ENCODE measurements around the gene SYNGR4.

Gene SYNGR4

DNA sequence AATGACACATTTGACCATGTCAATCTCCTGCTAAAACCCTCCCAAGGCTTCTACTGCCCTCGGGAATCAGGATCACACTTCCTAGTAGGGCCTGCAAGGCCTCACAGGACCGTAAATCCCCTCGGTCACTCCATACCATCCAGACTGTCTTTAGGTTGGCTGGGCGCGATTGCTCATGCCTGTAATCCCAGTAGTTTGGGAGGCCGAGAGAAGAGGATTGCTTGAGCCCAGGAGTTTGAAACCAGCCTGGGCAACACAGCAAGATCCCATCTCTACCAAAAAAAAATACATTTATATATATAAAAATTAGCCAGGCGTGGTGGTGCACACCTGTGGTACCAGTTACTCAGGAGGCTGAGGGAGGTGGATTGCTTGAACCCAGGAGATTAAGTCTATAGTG, 15.4 kb upstream of the SYNGR4 start:
- Histone ChIP-seq H3K9ac (ENCODE audit: insufficient read length) (no peak overlapping the region), H3K9me3 (ENCODE audit: low read depth, low read length) (no peaks in the 10 kb centered on the region), H3K27ac (no peak overlapping the region), H3K36me3 (ENCODE audit: insufficient read depth, low read length) (no peaks in the 10 kb centered on the region), H3K4me3 (no peak overlapping the region)
- no peak for DNase-seq (ENCODE audit: low read depth, low spot score)
- no peak for TF ChIP-seq FOXP2 (optimal IDR thresholded peaks at IDR 0.05; ENCODE audit: control extremely low read depth, extremely low read length, insufficient read depth)
- no peak for TF ChIP-seq POLR2AphosphoS5 (IDR thresholded peaks at IDR 0.05; ENCODE audit: borderline replicate concordance, low read depth, low read length)
- no peak for TF ChIP-seq EZH2 (IDR thresholded peaks at IDR 0.05)

DNA sequence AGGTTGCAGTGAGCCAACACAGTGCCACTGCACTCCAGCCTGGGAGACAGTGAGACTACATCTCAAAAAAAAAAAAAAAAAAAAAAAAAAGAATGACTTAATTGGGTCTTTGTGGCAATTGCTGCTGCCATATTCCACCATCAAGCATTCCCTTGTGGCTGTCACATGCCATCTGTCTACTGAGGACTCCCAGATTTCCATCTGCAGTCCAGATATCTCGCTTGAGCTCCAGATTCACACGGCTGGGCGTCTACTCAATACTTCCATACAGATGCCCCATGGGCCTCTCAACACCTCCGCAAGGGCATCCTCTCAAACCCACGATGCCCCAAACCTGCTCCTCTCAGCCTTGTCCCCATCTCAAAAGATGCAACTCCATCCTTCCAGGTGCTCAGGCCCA, 13.3 kb upstream of the SYNGR4 start:
- Histone ChIP-seq H3K36me3 (ENCODE audit: insufficient read depth, low read length) (no peaks in the 10 kb centered on the region), H3K4me3 (no peak overlapping the region), H3K27ac (no peak overlapping the region), H3K9me3 (ENCODE audit: low read depth, low read length) (no peaks in the 10 kb centered on the region), H3K9ac (ENCODE audit: insufficient read length) (no peak overlapping the region)
- no peak for DNase-seq (ENCODE audit: low read depth, low spot score)
- no peak for TF ChIP-seq POLR2AphosphoS5 (IDR thresholded peaks at IDR 0.05; ENCODE audit: borderline replicate concordance, low read depth, low read length)
- TF ChIP-seq FOXP2 (optimal IDR thresholded peaks at IDR 0.05; ENCODE audit: control extremely low read depth, extremely low read length, insufficient read depth): no peak
- TF ChIP-seq EZH2 (IDR thresholded peaks at IDR 0.05): no peak

DNA sequence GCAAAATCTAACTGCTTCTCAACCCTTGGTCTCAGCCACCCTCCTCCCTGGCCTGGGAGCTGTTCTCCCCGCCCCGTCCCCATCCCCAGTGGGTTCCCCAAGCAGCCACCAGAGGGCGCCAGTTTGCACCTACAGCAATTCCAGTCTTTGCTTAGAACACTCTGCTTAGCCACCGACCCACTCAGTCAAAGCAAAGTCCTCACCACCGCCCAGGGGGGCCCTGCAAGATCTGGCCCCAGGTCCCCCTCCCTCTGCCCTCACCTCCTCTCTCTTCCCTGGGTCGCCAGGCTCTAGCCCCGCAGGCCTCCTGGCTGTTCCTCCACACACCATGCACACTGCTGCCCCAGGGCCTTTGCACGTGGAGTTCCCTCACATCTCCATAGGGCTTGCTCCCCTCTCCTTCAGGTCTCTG, 12.8 kb upstream of the SYNGR4 start:
- H3K9ac ChIP-seq (ENCODE audit: insufficient read length): no peak overlapping the region
- no peak overlapping the region for H3K4me3 ChIP-seq
- no peaks in the 10 kb centered on the region for H3K36me3 ChIP-seq (ENCODE audit: insufficient read depth, low read length)
- no peak for DNase-seq (ENCODE audit: low read depth, low spot score)
- no peak for TF ChIP-seq EZH2 (IDR thresholded peaks at IDR 0.05)
- no peak for TF ChIP-seq FOXP2 (optimal IDR thresholded peaks at IDR 0.05; ENCODE audit: control extremely low read depth, extremely low read length, insufficient read depth)
- TF ChIP-seq POLR2AphosphoS5 (IDR thresholded peaks at IDR 0.05; ENCODE audit: borderline replicate concordance, low read depth, low read length): no peak
- no peak overlapping the region for H3K27ac ChIP-seq
- H3K9me3 ChIP-seq (ENCODE audit: low read depth, low read length): no peaks in the 10 kb centered on the region

DNA sequence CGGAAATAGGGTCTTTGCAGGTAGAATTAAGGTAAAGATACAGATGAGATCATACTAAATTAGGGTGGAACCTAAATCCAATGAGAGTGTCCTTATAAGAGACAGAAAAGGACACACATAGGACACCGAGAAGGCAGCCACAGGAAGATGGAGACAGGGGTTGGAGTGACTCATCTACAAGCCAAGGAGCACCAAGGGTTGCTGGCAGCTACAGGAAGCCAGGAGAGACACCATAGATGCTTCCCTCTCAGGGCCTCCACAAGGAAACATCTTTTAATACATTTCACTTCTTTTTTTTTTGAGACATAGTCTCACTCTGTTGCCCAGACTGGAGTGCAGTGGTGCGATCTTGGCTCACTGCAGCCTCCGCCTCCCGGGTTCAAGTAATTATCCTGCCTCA, 10.5 kb upstream of the SYNGR4 start:
- no peak for DNase-seq (ENCODE audit: low read depth, low spot score)
- H3K9ac ChIP-seq (ENCODE audit: insufficient read length): no peak overlapping the region
- no peak for TF ChIP-seq POLR2AphosphoS5 (IDR thresholded peaks at IDR 0.05; ENCODE audit: borderline replicate concordance, low read depth, low read length)
- no peak overlapping the region for H3K27ac ChIP-seq
- H3K4me3 ChIP-seq: no peak overlapping the region
- no peaks in the 10 kb centered on the region for H3K9me3 ChIP-seq (ENCODE audit: low read depth, low read length)
- H3K36me3 ChIP-seq (ENCODE audit: insufficient read depth, low read length): no peaks in the 10 kb centered on the region

DNA sequence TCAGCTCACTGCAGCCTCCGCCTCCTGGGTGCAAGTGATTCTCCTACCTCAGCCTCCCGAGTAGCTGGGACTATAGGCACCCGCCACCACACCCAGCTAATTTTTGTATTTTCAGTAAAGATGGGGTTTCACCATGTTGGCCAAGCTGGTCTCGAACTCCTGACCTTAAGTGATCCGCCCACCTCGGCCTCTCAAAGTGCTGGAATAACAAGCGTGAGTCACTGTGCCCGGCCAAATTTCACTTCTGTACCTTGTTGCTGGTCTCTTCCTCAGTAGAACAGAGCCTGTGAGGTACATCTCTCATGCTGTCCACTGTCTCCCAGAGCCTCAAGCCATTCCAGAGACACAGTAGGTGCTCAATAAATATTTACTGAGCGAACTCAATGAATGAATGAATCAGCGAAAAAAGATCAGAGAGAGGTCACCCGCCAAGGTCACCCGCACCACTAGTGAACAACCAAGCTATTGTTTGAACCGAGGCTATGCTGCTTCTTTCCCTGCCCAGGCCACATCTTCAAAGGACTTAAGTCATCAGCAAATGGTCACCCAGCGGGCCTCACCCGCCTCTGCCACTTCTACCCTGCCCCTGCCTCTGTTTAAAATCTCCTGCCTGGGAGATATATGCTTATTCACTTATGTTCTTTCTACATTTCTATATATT, 9.7 kb upstream of the SYNGR4 start:
- H3K4me3 ChIP-seq: no peak overlapping the region
- no peak for DNase-seq (ENCODE audit: low read depth, low spot score)
- H3K36me3 ChIP-seq (ENCODE audit: insufficient read depth, low read length): no peaks in the 10 kb centered on the region
- no peak overlapping the region for H3K9ac ChIP-seq (ENCODE audit: insufficient read length)
- no peak for TF ChIP-seq FOXP2 (optimal IDR thresholded peaks at IDR 0.05; ENCODE audit: control extremely low read depth, extremely low read length, insufficient read depth)
- TF ChIP-seq EZH2 (IDR thresholded peaks at IDR 0.05): no peak
- no peaks in the 10 kb centered on the region for H3K9me3 ChIP-seq (ENCODE audit: low read depth, low read length)
- H3K27ac ChIP-seq: no peak overlapping the region

DNA sequence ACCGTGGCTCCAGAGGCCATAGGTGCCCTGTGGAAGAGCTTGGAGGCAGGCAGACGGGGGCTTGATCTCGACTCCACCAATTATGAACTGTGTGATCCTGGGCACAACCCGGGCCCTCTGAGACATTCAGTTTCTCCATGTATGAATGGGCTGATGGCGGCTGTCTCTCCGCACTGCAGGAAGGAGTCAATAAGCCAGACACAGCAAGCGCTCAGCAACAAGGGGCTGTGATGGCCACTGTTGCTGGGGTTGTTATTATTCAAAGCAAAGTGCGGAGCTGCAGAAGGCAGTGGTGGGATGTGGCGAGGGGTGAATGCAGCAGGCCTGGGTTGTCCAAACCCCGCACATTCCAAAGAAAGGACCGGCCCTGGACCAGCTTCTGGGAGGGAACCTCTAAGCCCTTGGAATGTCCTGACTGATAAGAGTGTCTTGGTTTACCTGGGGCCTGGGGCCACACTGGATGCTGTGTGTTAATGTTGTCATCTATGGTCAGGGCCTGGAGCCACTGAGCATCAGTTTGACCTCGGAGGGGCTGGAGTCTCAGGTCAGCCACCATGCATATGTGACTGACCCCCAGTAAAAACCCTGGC, 8.7 kb upstream of the SYNGR4 start:
- DNase-seq (ENCODE audit: low read depth, low spot score): no peak
- no peak overlapping the region for H3K27ac ChIP-seq
- TF ChIP-seq POLR2AphosphoS5 (IDR thresholded peaks at IDR 0.05; ENCODE audit: borderline replicate concordance, low read depth, low read length): no peak
- TF ChIP-seq EZH2 (IDR thresholded peaks at IDR 0.05): no peak
- TF ChIP-seq FOXP2 (optimal IDR thresholded peaks at IDR 0.05; ENCODE audit: control extremely low read depth, extremely low read length, insufficient read depth): no peak

DNA sequence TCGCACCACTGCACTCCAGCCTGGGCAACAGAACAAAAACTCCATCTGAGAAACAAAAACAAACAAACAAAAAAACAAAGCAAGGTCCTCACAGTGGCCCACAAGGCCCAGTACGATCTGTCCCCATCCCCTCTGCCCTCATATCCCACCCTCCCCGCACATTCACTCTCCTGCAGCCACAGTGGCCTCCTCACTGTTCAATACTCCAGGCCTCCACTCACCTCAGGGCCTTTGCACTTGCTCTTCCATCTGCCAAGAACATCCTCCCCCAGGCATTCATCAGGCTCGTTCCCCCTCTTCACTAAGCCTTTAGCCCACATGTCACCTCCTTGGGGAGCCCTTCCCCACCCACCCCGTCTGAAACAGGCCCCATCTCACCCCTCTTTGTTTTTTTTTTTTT, 5.0 kb upstream of the SYNGR4 start:
- Histone ChIP-seq H3K9me3 (ENCODE audit: low read depth, low read length) (no peaks in the 10 kb centered on the region), H3K4me3 (no peak overlapping the region), H3K9ac (ENCODE audit: insufficient read length) (no peak overlapping the region), H3K36me3 (ENCODE audit: insufficient read depth, low read length) (no peaks in the 10 kb centered on the region), H3K27ac (no peak overlapping the region)
- TF ChIP-seq POLR2AphosphoS5 (IDR thresholded peaks at IDR 0.05; ENCODE audit: borderline replicate concordance, low read depth, low read length) (no peak), FOXP2 (optimal IDR thresholded peaks at IDR 0.05; ENCODE audit: control extremely low read depth, extremely low read length, insufficient read depth) (no peak), EZH2 (IDR thresholded peaks at IDR 0.05) (no peak)
- no peak for DNase-seq (ENCODE audit: low read depth, low spot score)

More for the DNA sequence above, 8.7 kb upstream of the SYNGR4 start:
- H3K9me3 ChIP-seq (ENCODE audit: low read depth, low read length): no peaks in the 10 kb centered on the region
- H3K4me3 ChIP-seq: no peak overlapping the region
- H3K9ac ChIP-seq (ENCODE audit: insufficient read length): no peak overlapping the region
- no peaks in the 10 kb centered on the region for H3K36me3 ChIP-seq (ENCODE audit: insufficient read depth, low read length)

DNA sequence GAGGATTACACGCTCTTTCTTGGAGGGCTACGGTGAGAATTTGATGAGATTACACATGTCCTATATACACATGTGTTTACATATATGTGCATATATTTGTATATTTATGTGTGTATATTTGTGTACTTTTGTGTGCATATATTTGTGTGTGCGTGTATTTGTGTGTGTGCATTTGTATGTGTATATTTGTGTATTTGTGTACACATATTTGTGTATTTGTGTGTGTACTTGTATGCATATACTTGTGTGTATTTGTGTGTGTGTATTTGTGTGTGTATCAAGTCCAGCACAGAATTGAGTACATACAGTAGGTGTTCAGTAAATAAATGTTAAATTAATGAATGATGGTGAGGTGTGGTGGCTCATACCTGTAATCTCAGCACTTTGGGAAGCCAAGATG, 2.3 kb upstream of the SYNGR4 start:
- Histone ChIP-seq H3K9ac (ENCODE audit: insufficient read length) (no peak overlapping the region), H3K4me3 (no peak overlapping the region), H3K27ac (no peak overlapping the region), H3K9me3 (ENCODE audit: low read depth, low read length) (no peaks in the 10 kb centered on the region), H3K36me3 (ENCODE audit: insufficient read depth, low read length) (no peaks in the 10 kb centered on the region)
- TF ChIP-seq FOXP2 (optimal IDR thresholded peaks at IDR 0.05; ENCODE audit: control extremely low read depth, extremely low read length, insufficient read depth) (no peak), POLR2AphosphoS5 (IDR thresholded peaks at IDR 0.05; ENCODE audit: borderline replicate concordance, low read depth, low read length) (no peak), EZH2 (IDR thresholded peaks at IDR 0.05) (no peak)
- DNase-seq (ENCODE audit: low read depth, low spot score): no peak

All from SK-N-MC (cell line).